A549 (cell line): Measurements from ENCODE around the gene RNU1-3. TPM values are rescaled to one million over a fixed set of nuclear protein-coding genes. Genes with fewer than 3 reads are reported as not detected.
"Not testable (repeated sequence)": the region's sequence is repeated elsewhere in the genome, so short reads cannot be mapped to it uniquely, and the experiment has no call there.

Experiments
- ATAC-seq, 2 experiments: fragments of 200-7000 bp in 1 of 2; fragments of >200 bp in 1 of 2; cut with Nextera tagmentation in 1 of 2; cut with Tn5 transposase in 1 of 2; 3 replicates each; pipeline versions ENCODE4 v1.8.0 to v1.9.1; 2018 to 2020; ENCODE audit warnings: mild to moderate bottlenecking in 1 of 2, moderate library complexity in 1 of 2
- CTCF ChIA-PET: fragments of 300-600 bp; sonication (Branson Sonifier 250); formaldehyde crosslinking; extraction: SDS; loops from one replicate; lab custom pipeline; 2021; ENCODE audit warnings: antibody characterized with exemption, inconsistent platforms; lab: Yijun Ruan, JAX
- POLR2A ChIA-PET: fragments of 350-600 bp; formaldehyde crosslinking; extraction: SDS; loops from one replicate; lab custom pipeline; 2021; ENCODE audit warnings: antibody characterized with exemption, inconsistent platforms; lab: Yijun Ruan, JAX
- DNase-seq, 2 experiments: peaks; one replicate each; pipeline versions ENCODE4 v3.0.0 to v3.0.0-alpha.2; 2011 to 2016; ENCODE audit warnings: low read depth in 1 of 2, low spot score in 1 of 2
- FAIRE-seq: peaks from 2 replicates; lab custom pipeline; 2011; peaks lifted over from hg19 to GRCh38; lab: Jason Lieb, UNC
- H3K27ac ChIP-seq, 2 experiments: fragments of >200 bp; sonication (Bioruptor Twin); formaldehyde crosslinking; 3 replicates each; pipeline ENCODE4 v1.5.1; 2016 to 2017
- H3K4me1 ChIP-seq: fragments of >200 bp; sonication (Bioruptor Twin); formaldehyde crosslinking; 3 replicates; pipeline ENCODE4 v1.6.1; 2016
- H3K4me2 ChIP-seq: fragments of >200 bp; sonication (Bioruptor Twin); formaldehyde crosslinking; 3 replicates; pipeline ENCODE4 v1.6.1; 2016
- H3K4me3 ChIP-seq: fragments of >200 bp; sonication (Bioruptor Twin); formaldehyde crosslinking; 3 replicates; pipeline ENCODE4 v1.5.1; 2016
- H3K9me3 ChIP-seq: fragments of >200 bp; sonication (Bioruptor Twin); formaldehyde crosslinking; 3 replicates; pipeline ENCODE4 v1.6.1; 2016
- WGBS: methylation state at CpG from one replicate; pipeline ENCODE4 v1.1.6; 2017; ENCODE audit errors: missing lambda C conversion rate; 5-methylcytosine and 5-hydroxymethylcytosine counted together
- polyA plus RNA-seq, 4 experiments: library from polyadenylated mRNA; depleted of rRNA in 3 of 4; stranded (reverse); fragments of >200 nt; fragmentation: RNase III in 1 of 4; extraction: RNeasy Plus Mini Kit Qiagen cat#74134 plus additional on column Dnase treatment in 1 of 4; gene quantifications; 2 replicates in 3 of 4; 3 replicates in 1 of 4; pipeline ENCODE4 v1.2.3, GENCODE V29; 2011 to 2017

The RNU1-3 gene
- polyA plus RNA-seq, 2 of the 4 experiments (the other 2 are of a cell fraction), result 6.6 to 56.2 TPM

DNA sequence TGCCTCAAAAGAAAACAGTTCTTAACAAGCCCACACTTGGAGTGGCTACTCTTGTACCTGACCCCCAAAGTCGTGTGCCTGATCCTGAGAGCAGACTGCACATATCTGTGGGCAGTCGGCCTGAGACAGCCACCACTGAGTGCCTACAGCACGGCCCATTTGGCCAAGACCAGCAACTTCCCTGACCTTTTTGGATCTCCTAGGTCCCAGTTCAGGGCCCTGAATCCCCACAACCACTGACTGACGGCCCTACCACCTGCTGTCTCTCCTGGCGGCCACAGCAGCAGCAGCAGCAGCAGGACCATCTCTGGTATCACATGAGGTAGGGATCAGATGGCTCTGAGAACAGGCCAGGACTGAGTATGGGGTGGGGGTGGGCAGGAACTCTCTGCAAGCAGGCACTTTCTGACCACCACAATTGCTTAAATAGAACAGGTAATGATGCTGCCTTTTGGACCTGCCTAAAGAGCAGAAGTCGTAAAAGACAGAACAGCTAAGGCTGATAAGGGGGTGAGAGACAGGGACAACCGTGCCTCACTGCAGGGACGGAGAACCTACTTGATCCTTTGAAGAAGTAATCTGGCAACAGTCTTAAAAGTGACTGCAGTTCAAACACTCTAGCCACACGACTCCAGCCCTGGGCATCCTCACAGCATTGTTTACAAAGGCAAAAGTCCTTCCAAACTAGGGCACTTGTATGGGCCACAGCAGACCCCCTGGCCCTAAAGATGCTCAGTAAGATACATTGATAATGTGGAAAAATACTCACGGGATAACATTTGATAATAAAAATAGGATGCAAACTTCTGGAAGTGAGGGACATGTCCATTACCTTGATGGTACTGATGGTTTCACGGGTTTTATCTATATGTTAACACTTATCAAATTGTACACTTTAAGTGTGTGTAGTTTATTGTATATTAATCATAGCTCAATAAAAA lies 27.4 kb downstream of the RNU1-3 start:
- H3K4me1 ChIP-seq, FAIRE-seq, H3K27ac ChIP-seq, ATAC-seq, H3K4me2 ChIP-seq, DNase-seq, H3K4me3 ChIP-seq, POLR2A ChIA-PET, H3K9me3 ChIP-seq: not testable (repeated sequence)
- WGBS, result 76% methylated on average over 11 of the region's 11 CpGs
- CTCF ChIA-PET, result interaction anchor here (0.6 kb wide), 1 partner anchor 57 kb away, joined by 3 read pairs; no protein-coding TSS in a partner anchor

GRCh38 chr1:16637941-16638778 lies 28.6 kb downstream of the RNU1-3 start:
- H3K27ac ChIP-seq, FAIRE-seq, H3K9me3 ChIP-seq, POLR2A ChIA-PET, DNase-seq, H3K4me2 ChIP-seq, H3K4me1 ChIP-seq, H3K4me3 ChIP-seq: not testable (repeated sequence)
- WGBS, result 85% methylated on average over 6 of the region's 6 CpGs
- peak; percentile 10 to 24; a peak in 5 of 6 replicates for ATAC-seq
- CTCF ChIA-PET, result interaction anchor here (0.6 to 1.0 kb wide), 3 partner anchors 17 to 58 kb away, joined by 3 to 7 read pairs (median 4); no protein-coding TSS in a partner anchor

DNA sequence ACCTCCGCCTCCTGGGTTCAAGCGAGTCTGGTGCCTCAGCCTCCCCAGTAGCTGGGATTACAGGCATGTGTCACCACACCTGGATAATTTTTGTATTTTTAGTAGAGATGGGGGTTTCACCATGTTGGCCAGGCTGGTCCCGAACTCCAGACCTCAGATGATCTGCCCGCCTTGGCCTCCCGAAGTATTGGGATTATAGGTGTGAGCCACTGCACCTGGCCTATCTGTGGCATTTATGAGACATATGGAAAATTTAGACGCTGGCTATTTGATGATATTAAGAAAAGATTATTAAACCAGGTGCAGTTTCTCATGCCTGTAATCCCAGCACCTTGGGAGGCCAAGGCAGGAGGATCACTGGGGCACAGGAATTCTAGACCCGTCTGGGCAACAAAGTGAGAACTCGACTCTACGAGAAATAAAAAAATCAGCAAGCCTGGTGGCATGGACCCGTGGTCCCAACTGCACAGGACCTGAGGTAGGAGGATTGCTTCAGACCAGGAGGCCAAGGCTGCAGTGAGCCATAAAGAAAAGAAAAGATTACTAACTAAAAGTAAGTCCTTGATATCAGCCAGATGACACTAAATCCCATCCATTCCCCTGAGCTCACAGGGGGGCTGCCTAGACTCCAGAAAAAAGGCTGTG lies 30.1 kb downstream of the RNU1-3 start:
- H3K4me1 ChIP-seq, H3K4me3 ChIP-seq, H3K4me2 ChIP-seq, POLR2A ChIA-PET, DNase-seq, H3K9me3 ChIP-seq, ATAC-seq, H3K27ac ChIP-seq, FAIRE-seq: not testable (repeated sequence)
- WGBS, result 87% methylated on average over 10 of the region's 10 CpGs
- CTCF ChIA-PET, result interaction anchor here (4.9 kb wide), 1 partner anchor 15 kb away, joined by 39 read pairs; no protein-coding TSS in a partner anchor

DNA sequence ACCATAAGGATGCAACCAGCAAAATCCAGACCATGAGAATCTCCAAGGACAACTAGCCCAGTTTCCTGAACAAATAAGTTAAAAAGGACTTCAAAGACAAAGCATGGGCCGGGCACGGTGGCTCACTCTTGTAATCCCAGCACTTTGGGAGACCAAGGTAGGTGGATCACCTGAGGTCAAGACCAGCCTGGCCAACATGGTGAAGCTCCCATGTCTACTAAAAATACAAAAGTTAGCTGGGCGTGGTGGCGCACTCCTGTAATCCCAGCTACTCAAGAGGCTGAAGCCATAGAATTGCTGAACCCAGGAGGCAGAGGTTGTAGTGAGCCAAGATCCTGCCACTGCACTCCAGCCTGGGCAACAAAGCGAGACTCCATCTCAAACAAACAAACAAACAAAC lies 30.8 kb downstream of the RNU1-3 start:
- 94% methylated on average over 5 of the region's 5 CpGs for WGBS
- FAIRE-seq, H3K4me2 ChIP-seq, H3K9me3 ChIP-seq, ATAC-seq, POLR2A ChIA-PET, H3K4me1 ChIP-seq, DNase-seq, H3K4me3 ChIP-seq, H3K27ac ChIP-seq: not testable (repeated sequence)
- CTCF ChIA-PET, result interaction anchor here (0.7 to 4.9 kb wide), 4 partner anchors 11 to 72 kb away, joined by 3 to 39 read pairs (median 5); no protein-coding TSS in a partner anchor

GRCh38 chr1:16633540-16634282 lies 33.0 kb downstream of the RNU1-3 start:
- 94% methylated on average over 6 of the region's 6 CpGs for WGBS
- FAIRE-seq, H3K4me3 ChIP-seq, POLR2A ChIA-PET, ATAC-seq, H3K9me3 ChIP-seq, H3K27ac ChIP-seq, H3K4me2 ChIP-seq, H3K4me1 ChIP-seq, DNase-seq: not testable (repeated sequence)
- CTCF ChIA-PET, result interaction anchor here (0.9 to 4.9 kb wide), 4 partner anchors 8 to 318 kb away, joined by 3 to 39 read pairs (median 4); no protein-coding TSS in a partner anchor

DNA sequence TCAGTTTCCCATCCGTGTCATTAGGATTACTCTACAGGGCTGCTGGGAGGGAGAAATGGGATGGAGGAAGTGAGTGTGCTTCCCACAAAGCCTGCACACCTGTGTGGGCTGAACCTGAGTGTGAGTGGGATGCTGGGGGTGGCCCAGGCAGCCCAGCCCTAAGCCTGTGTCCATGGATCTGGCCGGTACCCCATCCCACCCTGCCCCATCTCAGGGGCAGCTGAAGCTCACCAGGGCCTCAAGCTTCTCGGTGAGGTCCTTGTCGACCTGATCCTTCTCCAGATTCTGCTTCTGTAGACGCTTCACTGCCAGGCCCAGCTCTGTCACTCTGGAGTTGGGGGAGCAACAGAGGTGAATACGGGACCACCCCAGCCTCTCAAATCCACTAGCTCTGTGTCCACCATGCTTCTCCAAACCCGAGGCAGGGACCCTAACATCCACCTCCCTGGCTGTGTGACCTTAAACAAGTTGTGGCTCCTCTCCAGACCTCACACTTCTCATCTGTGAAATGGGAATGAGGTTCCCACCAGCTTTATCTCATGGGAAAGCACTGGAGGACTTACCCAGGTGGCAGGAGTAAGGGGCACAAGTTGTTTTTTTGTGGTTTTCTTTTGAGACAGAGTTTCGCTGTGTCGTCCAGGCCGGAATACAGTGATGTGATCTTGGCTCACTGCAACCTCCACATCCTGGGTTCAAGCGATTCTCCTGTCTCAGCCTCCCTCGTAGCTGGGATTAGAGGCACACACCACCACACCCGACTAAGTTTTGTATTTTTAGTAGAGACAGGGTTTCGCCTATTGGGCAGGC lies 34.5 kb downstream of the RNU1-3 start:
- POLR2A ChIA-PET, ATAC-seq, H3K4me3 ChIP-seq, DNase-seq, H3K9me3 ChIP-seq, H3K4me2 ChIP-seq, FAIRE-seq, H3K27ac ChIP-seq, H3K4me1 ChIP-seq: not testable (repeated sequence)
- 86% methylated on average over 14 of the region's 14 CpGs for WGBS
- CTCF ChIA-PET, result interaction anchor here (0.7 to 4.9 kb wide), 10 partner anchors 7 to 319 kb away, joined by 3 to 39 read pairs (median 4); no protein-coding TSS in a partner anchor
